ENCODE measurements around the gene TOM1L1. TPM values are rescaled to one million over a fixed set of nuclear protein-coding genes. Genes with fewer than 3 reads are reported as not detected.

Gene TOM1L1
- total RNA-seq, 2 experiments from 2014 or later: not detected

GRCh38 chr17:54861471-54861983, 39.1 kb upstream of the TOM1L1 start:
- H3K4me3 ChIP-seq (ENCODE audit: low read length): no peak overlapping the region
- no peak for TF ChIP-seq CTCF (IDR thresholded peaks at IDR 0.05)
- H3K27me3 Mint-ChIP-seq: peaks cover 4% of the 10 kb centered on the region
- no peaks in the 10 kb centered on the region for H3K9me3 Mint-ChIP-seq
- H3K4me1 Mint-ChIP-seq (ENCODE audit: low read depth): no peaks in the 10 kb centered on the region
- ATAC-seq (ENCODE audit: poor library complexity) (no peak), DNase-seq (no peak)
- H3K27ac ChIP-seq (ENCODE audit: low read depth in 1 of 2, low read length in 2 of 2): no peak overlapping the region
- no peaks in the 10 kb centered on the region for H3K9me3 ChIP-seq (ENCODE audit: control insufficient read depth in 1 of 2, insufficient read depth in 1 of 2, low read length in 2 of 2)
- H3K36me3 Mint-ChIP-seq (ENCODE audit: low read depth): no peaks in the 10 kb centered on the region
- ChIA-PET CTCF (no interaction called here), POLR2A (no interaction called here)
- H3K4me1 ChIP-seq (ENCODE audit: insufficient read depth, low read length): no peaks in the 10 kb centered on the region
- H3K36me3 ChIP-seq (ENCODE audit: insufficient read depth, low read length): no peaks in the 10 kb centered on the region
- intact Hi-C loops (cut with DNase I, micrococcal nuclease): no loop called here
- no peak overlapping the region for H3K27ac Mint-ChIP-seq
- H3K4me3 Mint-ChIP-seq: no peak overlapping the region
- H3K27me3 ChIP-seq (ENCODE audit: control insufficient read depth in 1 of 2, insufficient read depth in 2 of 2, low read length in 2 of 2): peaks cover 0 to 2% of the 10 kb centered on the region in 2 experiments

GRCh38 chr17:54863176-54863575, 37.5 kb upstream of the TOM1L1 start:
- no peaks in the 10 kb centered on the region for H3K27me3 Mint-ChIP-seq
- ChIA-PET CTCF (no interaction called here), POLR2A (no interaction called here)
- no peak for ATAC-seq (ENCODE audit: poor library complexity)
- no peaks in the 10 kb centered on the region for H3K36me3 ChIP-seq (ENCODE audit: insufficient read depth, low read length)
- no peaks in the 10 kb centered on the region for H3K36me3 Mint-ChIP-seq (ENCODE audit: low read depth)
- H3K9me3 Mint-ChIP-seq: no peaks in the 10 kb centered on the region
- H3K4me3 Mint-ChIP-seq: no peak overlapping the region
- intact Hi-C loops (cut with DNase I, micrococcal nuclease): no loop called here
- no peaks in the 10 kb centered on the region for H3K4me1 ChIP-seq (ENCODE audit: insufficient read depth, low read length)
- no peaks in the 10 kb centered on the region for H3K4me1 Mint-ChIP-seq (ENCODE audit: low read depth)
- peaks cover 0 to 2% of the 10 kb centered on the region in 2 experiments for H3K27me3 ChIP-seq (ENCODE audit: control insufficient read depth in 1 of 2, insufficient read depth in 2 of 2, low read length in 2 of 2)
- no peak overlapping the region for H3K27ac ChIP-seq (ENCODE audit: low read depth in 1 of 2, low read length in 2 of 2)
- no peaks in the 10 kb centered on the region for H3K9me3 ChIP-seq (ENCODE audit: control insufficient read depth in 1 of 2, insufficient read depth in 1 of 2, low read length in 2 of 2)
- DNase-seq: no peak
- H3K4me3 ChIP-seq (ENCODE audit: low read length): no peak overlapping the region
- no peak for TF ChIP-seq CTCF (IDR thresholded peaks at IDR 0.05)
- no peak overlapping the region for H3K27ac Mint-ChIP-seq

GRCh38 chr17:54864070-54864469, 36.6 kb upstream of the TOM1L1 start:
- H3K9me3 Mint-ChIP-seq: no peaks in the 10 kb centered on the region
- no peak overlapping the region for H3K4me3 ChIP-seq (ENCODE audit: low read length)
- no peak for TF ChIP-seq CTCF (IDR thresholded peaks at IDR 0.05)
- peaks cover 3% of the 10 kb centered on the region for H3K27me3 Mint-ChIP-seq
- H3K36me3 ChIP-seq (ENCODE audit: insufficient read depth, low read length): no peaks in the 10 kb centered on the region
- CTCF ChIA-PET: no interaction called here
- POLR2A ChIA-PET: no interaction called here
- intact Hi-C loops (cut with DNase I, micrococcal nuclease): loop anchor here in 1 of 2 experiments (2.0 kb wide), 1 partner anchor 27 kb away; no protein-coding TSS in a partner anchor
- H3K36me3 Mint-ChIP-seq (ENCODE audit: low read depth): no peaks in the 10 kb centered on the region
- H3K4me1 Mint-ChIP-seq (ENCODE audit: low read depth): no peaks in the 10 kb centered on the region
- no peaks in the 10 kb centered on the region for H3K4me1 ChIP-seq (ENCODE audit: insufficient read depth, low read length)
- ATAC-seq (ENCODE audit: poor library complexity) (no peak), DNase-seq (no peak)
- H3K9me3 ChIP-seq (ENCODE audit: control insufficient read depth in 1 of 2, insufficient read depth in 1 of 2, low read length in 2 of 2): no peaks in the 10 kb centered on the region
- no peak overlapping the region for H3K27ac ChIP-seq (ENCODE audit: low read depth in 1 of 2, low read length in 2 of 2)
- no peak overlapping the region for H3K27ac Mint-ChIP-seq
- peaks cover 0 to 2% of the 10 kb centered on the region in 2 experiments for H3K27me3 ChIP-seq (ENCODE audit: control insufficient read depth in 1 of 2, insufficient read depth in 2 of 2, low read length in 2 of 2)
- no peak overlapping the region for H3K4me3 Mint-ChIP-seq
